ENCODE results near the gene PDZRN4.

PDZRN4 gene

DNA sequence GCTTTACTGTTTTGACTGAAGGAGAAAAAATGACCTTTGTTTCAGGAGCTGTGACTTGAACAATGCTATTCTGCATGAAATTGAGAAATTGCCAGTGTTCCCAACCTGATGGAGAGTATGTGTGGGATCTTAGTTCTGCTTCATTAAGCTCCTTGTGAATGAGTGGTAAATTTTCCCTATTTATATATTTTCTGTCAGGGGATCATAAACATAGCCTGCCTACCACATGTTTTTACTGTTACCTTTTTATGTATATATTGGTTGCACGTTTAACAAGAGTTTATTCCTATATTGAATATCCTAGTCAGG is 271.7 kb downstream of the PDZRN4 start:
- TF ChIP-seq, protein P1, sequence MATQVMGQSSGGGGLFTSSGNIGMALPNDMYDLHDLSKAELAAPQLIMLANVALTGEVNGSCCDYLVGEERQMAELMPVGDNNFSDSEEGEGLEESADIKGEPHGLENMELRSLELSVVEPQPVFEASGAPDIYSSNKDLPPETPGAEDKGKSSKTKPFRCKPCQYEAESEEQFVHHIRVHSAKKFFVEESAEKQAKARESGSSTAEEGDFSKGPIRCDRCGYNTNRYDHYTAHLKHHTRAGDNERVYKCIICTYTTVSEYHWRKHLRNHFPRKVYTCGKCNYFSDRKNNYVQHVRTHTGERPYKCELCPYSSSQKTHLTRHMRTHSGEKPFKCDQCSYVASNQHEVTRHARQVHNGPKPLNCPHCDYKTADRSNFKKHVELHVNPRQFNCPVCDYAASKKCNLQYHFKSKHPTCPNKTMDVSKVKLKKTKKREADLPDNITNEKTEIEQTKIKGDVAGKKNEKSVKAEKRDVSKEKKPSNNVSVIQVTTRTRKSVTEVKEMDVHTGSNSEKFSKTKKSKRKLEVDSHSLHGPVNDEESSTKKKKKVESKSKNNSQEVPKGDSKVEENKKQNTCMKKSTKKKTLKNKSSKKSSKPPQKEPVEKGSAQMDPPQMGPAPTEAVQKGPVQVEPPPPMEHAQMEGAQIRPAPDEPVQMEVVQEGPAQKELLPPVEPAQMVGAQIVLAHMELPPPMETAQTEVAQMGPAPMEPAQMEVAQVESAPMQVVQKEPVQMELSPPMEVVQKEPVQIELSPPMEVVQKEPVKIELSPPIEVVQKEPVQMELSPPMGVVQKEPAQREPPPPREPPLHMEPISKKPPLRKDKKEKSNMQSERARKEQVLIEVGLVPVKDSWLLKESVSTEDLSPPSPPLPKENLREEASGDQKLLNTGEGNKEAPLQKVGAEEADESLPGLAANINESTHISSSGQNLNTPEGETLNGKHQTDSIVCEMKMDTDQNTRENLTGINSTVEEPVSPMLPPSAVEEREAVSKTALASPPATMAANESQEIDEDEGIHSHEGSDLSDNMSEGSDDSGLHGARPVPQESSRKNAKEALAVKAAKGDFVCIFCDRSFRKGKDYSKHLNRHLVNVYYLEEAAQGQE (IDR thresholded peaks at IDR 0.05; ENCODE audit: low read depth), result no peak
- TF ChIP-seq NFIC (IDR thresholded peaks at IDR 0.05), result peak; percentile 58; the same call in 1 of the 2 replicates
- TF ChIP-seq, protein P2, sequence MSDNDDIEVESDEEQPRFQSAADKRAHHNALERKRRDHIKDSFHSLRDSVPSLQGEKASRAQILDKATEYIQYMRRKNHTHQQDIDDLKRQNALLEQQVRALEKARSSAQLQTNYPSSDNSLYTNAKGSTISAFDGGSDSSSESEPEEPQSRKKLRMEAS (IDR thresholded peaks at IDR 0.05), result no peak
- TF ChIP-seq CREB1 (IDR thresholded peaks at IDR 0.05; ENCODE audit: low read depth), result no peak
- TF ChIP-seq FOXM1 (IDR thresholded peaks at IDR 0.05; ENCODE audit: borderline replicate concordance, low read depth), result peak; percentile 25; the same call in 1 of the 2 replicates
- peak; percentile 55 for TF ChIP-seq TEAD4 (IDR thresholded peaks at IDR 0.05)
- TF ChIP-seq TCF12 (IDR thresholded peaks at IDR 0.05; ENCODE audit: low read depth), result peak; percentile 36; the same call in 1 of the 2 replicates
- TF ChIP-seq EP300 (IDR thresholded peaks at IDR 0.05; ENCODE audit: borderline replicate concordance), result peak; percentile 59; the same call in 1 of the 2 replicates
- TF ChIP-seq EGR1 (IDR thresholded peaks at IDR 0.05), result no peak
- TF ChIP-seq TAF1 (IDR thresholded peaks at IDR 0.05; ENCODE audit: low read depth), result no peak
- peak; percentile 56 for TF ChIP-seq CEBPB (IDR thresholded peaks at IDR 0.05)
- TF ChIP-seq RAD21 (IDR thresholded peaks at IDR 0.05; ENCODE audit: low read depth), result no peak
- TF ChIP-seq YY1 (IDR thresholded peaks at IDR 0.05; ENCODE audit: low read depth), result no peak
- TF ChIP-seq, protein P3, sequence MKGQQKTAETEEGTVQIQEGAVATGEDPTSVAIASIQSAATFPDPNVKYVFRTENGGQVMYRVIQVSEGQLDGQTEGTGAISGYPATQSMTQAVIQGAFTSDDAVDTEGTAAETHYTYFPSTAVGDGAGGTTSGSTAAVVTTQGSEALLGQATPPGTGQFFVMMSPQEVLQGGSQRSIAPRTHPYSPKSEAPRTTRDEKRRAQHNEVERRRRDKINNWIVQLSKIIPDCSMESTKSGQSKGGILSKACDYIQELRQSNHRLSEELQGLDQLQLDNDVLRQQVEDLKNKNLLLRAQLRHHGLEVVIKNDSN (IDR thresholded peaks at IDR 0.05), result no peak

DNA sequence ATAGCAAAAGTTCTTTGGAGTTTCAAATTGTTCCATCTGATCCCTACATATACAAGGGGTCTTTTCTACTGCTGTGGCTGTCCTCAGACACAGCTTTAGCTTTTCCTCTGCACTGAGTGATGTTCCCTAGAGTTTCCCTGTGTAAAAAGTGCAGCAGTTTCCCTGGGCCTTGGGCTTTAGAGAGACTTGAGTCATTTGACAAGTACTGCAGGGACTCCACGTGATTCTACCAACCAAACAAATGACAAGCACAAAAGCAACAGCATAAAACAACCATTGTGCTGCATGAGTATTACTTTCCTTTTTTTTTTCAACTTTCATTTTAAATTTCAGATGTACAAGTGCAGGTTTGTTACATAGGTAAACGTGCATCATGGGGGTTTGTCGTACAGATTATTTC is 272.8 kb downstream of the PDZRN4 start:
- TF ChIP-seq EP300 (IDR thresholded peaks at IDR 0.05; ENCODE audit: borderline replicate concordance) (no peak), ZBTB7A (IDR thresholded peaks at IDR 0.05; ENCODE audit: low read depth) (no peak), NFIC (IDR thresholded peaks at IDR 0.05) (no peak), TAF1 (IDR thresholded peaks at IDR 0.05; ENCODE audit: low read depth) (no peak), TEAD4 (IDR thresholded peaks at IDR 0.05) (no peak), YY1 (IDR thresholded peaks at IDR 0.05; ENCODE audit: low read depth) (no peak), TCF12 (IDR thresholded peaks at IDR 0.05; ENCODE audit: low read depth) (no peak), CEBPB (IDR thresholded peaks at IDR 0.05) (no peak), RAD21 (IDR thresholded peaks at IDR 0.05; ENCODE audit: low read depth) (no peak), CREB1 (IDR thresholded peaks at IDR 0.05; ENCODE audit: low read depth) (no peak)
- TF ChIP-seq, protein P3 (IDR thresholded peaks at IDR 0.05), result no peak
- TF ChIP-seq, protein P2 (IDR thresholded peaks at IDR 0.05), result no peak
- TF ChIP-seq, protein P1 (IDR thresholded peaks at IDR 0.05; ENCODE audit: low read depth), result no peak

DNA sequence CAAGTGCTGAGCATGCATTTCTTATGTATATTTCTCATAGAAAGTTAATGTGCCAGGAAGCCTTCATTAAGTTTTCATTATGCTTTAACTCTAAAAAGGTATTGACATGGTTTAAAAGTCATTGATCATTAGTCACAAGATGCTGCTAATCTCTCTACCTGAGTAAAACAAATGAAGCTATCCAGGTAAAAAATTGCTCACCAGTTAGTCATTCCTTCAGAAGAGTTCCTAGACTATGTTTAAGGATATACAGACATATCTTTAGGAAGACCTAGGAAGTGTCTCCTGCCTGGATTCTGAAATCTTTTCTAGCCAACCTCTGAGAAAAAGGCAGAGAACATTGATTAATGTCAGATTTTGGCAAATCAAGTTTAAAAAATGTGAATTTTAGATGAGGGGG is 274.2 kb downstream of the PDZRN4 start:
- TF ChIP-seq FOXM1 (IDR thresholded peaks at IDR 0.05; ENCODE audit: borderline replicate concordance, low read depth), result no peak
- TF ChIP-seq EP300 (IDR thresholded peaks at IDR 0.05; ENCODE audit: borderline replicate concordance), result no peak
- TF ChIP-seq, protein P1 (IDR thresholded peaks at IDR 0.05; ENCODE audit: low read depth), result no peak

DNA sequence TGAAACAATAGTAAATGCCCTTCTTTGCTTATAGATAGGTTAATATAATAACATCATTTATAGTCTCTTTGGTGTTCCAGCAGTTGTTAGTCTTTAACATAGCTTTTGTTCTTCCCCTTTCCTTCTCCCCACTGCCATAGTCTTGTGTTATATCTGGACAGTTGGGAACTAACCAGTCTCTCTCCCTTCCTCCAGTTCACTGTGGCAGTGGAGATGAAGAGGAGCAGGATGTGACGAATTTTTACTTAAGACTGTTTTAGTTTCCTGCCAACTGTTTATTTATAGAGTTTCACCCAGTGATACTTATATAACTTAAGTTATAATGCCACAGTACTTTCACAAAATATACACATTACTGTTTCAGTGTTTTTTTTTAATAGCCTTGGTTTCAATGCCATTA is 277.4 kb downstream of the PDZRN4 start:
- no peak for TF ChIP-seq TEAD4 (IDR thresholded peaks at IDR 0.05)
- TF ChIP-seq ZBTB7A (IDR thresholded peaks at IDR 0.05; ENCODE audit: low read depth), result no peak
- TF ChIP-seq, protein P2 (IDR thresholded peaks at IDR 0.05), result no peak
- TF ChIP-seq CEBPB (IDR thresholded peaks at IDR 0.05), result no peak
- TF ChIP-seq EGR1 (IDR thresholded peaks at IDR 0.05), result no peak
- no peak for TF ChIP-seq EP300 (IDR thresholded peaks at IDR 0.05; ENCODE audit: borderline replicate concordance)
- TF ChIP-seq RAD21 (IDR thresholded peaks at IDR 0.05; ENCODE audit: low read depth), result no peak
- TF ChIP-seq CREB1 (IDR thresholded peaks at IDR 0.05; ENCODE audit: low read depth), result no peak
- TF ChIP-seq, protein P1 (IDR thresholded peaks at IDR 0.05; ENCODE audit: low read depth), result no peak
- no peak for TF ChIP-seq YY1 (IDR thresholded peaks at IDR 0.05; ENCODE audit: low read depth)
